Left forelimb (tissue), 1 donor: ENCODE results near the gene IL17B.
"Not testable (repeated sequence)": the region's sequence is repeated elsewhere in the genome, so short reads cannot be mapped to it uniquely, and the experiment has no call there.

ENCODE experiments used
- DNase-seq: peaks from one replicate; pipeline ENCODE4 v3.0.0-alpha.2; 2018; ENCODE audit warnings: low spot score

IL17B gene

GRCh38 chr5:149400304-149400703 lies 21.2 kb upstream of the IL17B start:
- no peak for DNase-seq

GRCh38 chr5:149399775-149400174 lies 20.7 kb upstream of the IL17B start:
- DNase-seq = no peak

- not testable (repeated sequence) for DNase-seq
Measured at GRCh38 chr5:149398747-149399266, 19.7 kb upstream of the IL17B start.

GRCh38 chr5:149397530-149397929 lies 18.4 kb upstream of the IL17B start:
- no peak for DNase-seq

GRCh38 chr5:149394996-149395395 lies 15.9 kb upstream of the IL17B start:
- DNase-seq = not testable (repeated sequence)

GRCh38 chr5:149392718-149393117 lies 13.6 kb upstream of the IL17B start:
- DNase-seq = no peak

- no peak for DNase-seq
Measured at GRCh38 chr5:149391524-149391923, 12.4 kb upstream of the IL17B start.

GRCh38 chr5:149391076-149391475 lies 12.0 kb upstream of the IL17B start:
- not testable (repeated sequence) for DNase-seq

- no peak for DNase-seq
Measured at GRCh38 chr5:149389552-149390495, 10.7 kb upstream of the IL17B start.

DNA sequence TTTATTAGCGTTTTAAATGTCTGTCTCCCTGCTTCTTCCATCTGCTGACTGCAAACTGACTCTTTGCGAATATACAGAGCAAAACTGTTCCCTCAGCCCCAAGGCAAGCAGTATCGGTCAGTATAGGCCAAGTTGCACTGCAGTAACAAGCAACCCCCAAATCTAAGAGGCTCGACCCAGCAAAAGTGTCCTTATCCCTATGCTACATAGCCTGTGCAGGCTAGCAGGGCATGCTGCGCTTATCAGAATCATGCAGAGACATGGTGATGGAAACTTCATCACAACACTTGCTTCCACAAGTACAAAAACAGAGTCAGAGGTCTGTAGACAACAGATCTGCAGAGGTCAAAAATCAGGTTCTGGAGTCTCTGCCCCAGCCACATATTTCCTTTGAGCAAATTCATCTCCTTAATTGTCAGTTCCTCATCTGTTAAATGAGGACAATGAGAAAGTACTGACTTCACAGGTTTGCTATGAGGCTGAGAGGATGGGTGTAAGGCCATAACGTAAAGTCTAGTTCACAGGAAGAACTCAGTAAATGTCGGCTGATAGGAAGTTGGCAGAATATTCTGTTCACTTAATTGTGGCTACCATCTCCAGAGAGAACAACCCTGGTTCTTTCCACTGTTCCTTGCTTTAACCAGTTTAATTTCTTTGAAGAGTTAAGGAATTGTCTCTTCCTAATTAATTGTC lies 9.6 kb upstream of the IL17B start:
- no peak for DNase-seq

DNA sequence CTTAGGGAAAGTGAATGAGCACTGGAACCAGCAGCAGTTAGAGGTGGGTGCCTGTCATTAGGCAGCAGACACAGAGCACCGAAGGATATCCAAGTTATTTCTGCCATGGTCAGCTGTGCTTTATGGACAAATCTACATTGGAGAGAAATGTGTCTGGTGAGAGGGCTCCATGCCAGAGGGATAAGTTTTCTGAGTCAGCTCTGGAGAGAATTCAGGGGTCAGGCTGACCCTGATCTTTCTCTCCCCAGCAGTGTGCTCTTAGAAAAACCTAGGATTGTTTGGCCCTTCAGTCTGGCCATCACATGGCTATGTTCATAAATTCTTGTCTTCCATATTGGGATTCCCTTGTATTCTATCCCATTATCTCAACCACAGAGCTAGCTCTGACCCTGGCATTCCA lies 8.9 kb upstream of the IL17B start:
- DNase-seq = no peak

DNA sequence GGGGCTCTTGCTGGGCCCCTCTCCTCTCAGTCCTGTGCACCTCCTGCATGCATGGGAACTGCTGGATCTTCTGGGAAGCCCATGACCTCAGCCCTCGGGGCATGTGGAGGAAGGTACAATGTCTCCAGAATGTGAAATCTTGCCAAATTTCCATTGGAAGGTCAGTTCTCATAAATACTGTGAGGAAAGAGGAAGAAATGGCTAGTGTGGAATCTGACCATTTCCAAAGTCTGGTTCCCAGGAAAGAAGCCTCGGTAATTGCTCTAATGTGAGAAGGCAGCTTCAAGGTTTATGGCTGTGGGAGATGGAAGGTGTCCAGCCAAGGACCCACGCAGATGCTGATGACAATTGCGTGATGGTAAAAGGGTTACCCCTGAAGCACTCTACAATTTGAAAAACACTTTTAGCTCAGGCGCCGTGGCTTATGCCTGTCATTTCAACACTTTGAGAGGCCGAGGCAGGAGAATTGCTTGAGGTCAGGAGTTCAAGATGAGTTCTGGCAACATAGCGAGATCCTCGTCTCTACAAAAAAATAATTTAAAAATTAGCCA lies 8.1 kb upstream of the IL17B start:
- no peak for DNase-seq

DNA sequence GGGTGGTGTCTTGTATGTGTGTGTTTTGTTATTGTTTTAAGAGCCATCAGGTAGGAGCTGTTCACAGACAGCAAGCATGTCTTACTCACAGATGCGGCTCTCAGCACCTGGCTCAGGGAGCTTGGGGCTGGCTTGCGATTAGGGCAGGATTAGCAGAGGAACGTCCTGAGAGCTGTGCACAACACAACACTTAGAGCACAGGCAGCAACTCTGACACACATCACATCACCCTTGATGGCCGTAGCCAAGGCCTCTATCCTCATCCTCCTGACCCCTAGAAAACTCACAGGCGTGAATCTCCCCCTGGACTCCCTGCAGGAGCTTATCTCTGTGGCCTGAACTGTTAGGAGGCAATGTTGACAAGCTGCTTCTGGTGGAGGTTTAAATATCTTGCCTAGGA lies 7.1 kb upstream of the IL17B start:
- no peak for DNase-seq

GRCh38 chr5:149383399-149383798 lies 4.3 kb upstream of the IL17B start:
- no peak for DNase-seq

GRCh38 chr5:149382517-149383220 lies 3.6 kb upstream of the IL17B start:
- no peak for DNase-seq

DNA sequence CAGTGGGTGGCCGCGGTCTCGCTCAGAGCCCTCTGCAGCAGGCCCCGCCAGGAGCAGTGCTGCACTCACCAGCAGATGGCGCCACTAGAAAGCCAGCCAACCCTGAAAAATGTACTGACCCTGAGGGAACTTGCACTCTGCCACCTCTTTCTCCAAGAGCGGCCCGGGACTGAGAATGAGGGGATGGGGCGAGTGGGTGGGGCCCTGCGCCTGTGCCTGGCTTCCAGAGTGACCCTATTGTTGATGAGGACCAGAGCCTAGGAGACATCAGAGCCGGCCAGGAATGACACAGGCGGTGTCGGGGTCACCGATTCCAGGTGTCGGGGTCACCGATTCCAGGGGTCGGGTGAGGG lies 2.9 kb upstream of the IL17B start:
- DNase-seq = peak; percentile 83

DNA sequence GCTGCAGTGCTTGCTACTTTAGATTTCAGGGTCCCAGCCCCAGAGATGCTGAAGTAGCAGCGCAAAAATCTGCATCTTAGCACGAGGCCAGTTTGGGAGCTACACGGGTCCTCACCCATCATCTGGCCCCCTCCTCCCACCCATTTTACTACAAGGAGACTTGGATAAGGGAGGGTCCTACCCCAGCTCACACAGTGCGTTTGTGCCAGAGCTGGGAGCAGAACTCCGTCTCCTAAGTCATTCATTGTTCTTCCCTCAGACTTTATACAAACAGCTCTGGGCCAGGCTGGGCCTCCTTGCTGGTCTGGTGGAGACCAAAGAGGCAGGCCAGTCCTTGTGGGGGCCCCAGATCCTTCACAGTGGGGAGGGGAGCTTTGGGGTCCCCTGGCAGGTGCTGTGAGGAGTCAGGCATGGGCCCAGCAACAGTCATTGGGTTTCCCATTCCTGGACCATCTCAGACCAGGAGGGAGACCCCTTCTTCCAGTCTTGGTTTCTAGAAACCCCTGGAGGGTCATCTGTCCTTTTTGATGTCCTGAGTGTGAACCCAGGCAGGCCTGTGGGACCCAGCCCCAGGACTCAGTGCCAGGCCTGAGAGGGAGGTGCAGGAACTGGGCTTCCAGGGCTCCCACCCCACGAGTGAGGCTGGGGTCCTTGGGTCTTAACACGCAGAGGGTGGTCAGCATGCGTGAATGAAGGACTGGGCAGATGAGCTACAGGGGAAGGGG lies 2.3 kb upstream of the IL17B start:
- DNase-seq = no peak

GRCh38 chr5:149380466-149381121 lies 1.5 kb upstream of the IL17B start:
- no peak for DNase-seq

DNA sequence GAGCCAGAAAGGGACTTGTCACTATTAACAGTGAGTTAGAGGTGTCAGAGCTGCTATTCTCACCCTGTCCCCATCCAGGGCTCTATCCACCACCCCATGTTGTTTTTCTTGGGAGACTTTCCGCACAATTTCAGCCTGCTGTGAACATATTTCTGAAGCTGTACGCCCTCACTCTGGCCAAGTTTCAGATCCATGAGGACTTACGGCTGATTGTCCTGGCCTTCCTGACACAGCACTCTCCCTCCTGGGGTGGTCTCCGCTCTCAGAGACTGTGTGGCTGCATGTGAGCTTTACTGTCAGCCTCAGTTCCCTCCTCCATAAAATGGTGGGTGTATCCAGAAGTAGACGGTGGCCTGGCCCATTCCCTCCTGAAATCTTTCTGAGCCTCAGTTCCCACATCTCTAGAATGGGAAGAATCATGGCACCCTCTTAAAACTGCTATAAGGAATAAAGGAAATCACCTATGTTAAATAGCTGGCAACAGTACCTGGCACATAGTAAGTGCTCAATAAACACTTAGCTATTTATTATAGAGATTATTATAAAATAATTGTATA lies 804 bp upstream of the IL17B start:
- DNase-seq = no peak

- DNase-seq = no peak
Measured at GRCh38 chr5:149378241-149378820, 761 bp downstream of the IL17B start.
